H1 (cell line): ENCODE results near the gene SNAPC3.

Experiments used
- BRCA1 ChIP-seq: IDR thresholded peaks from 2 replicates; pipeline ENCODE4 v1.6.1; 2012; ENCODE audit warnings: low read depth, low read length, improper control_type of control experiment
- CTCF ChIP-seq, 3 experiments: IDR thresholded peaks; 1 replicate in 2 of 3; 2 replicates in 1 of 3; pipeline versions ENCODE4 v1.5.1 to v1.6.1; 2011; ENCODE audit warnings: low read length in 3 of 3, mild to moderate bottlenecking in 3 of 3, inconsistent platforms in 2 of 3, low read depth in 1 of 3, moderate library complexity in 1 of 3; ENCODE audit not compliant: insufficient read depth in 1 of 3; ENCODE audit errors: control extremely low read depth in 1 of 3
- EGR1 ChIP-seq: IDR thresholded peaks from 2 replicates; pipeline ENCODE4 v1.6.1; 2011; ENCODE audit warnings: low read depth, low read length, borderline replicate concordance
- GABPA ChIP-seq: IDR thresholded peaks from 2 replicates; pipeline ENCODE4 v1.6.1; 2011; ENCODE audit warnings: mild to moderate bottlenecking, low read length, moderate library complexity, borderline replicate concordance; ENCODE audit not compliant: insufficient read depth
- POLR2A ChIP-seq, 2 experiments: IDR thresholded peaks; 1 replicate in 1 of 2; 2 replicates in 1 of 2; pipeline ENCODE4 v1.6.1; 2011; ENCODE audit warnings: low read depth in 2 of 2, low read length in 2 of 2, mild to moderate bottlenecking in 2 of 2; ENCODE audit errors: control extremely low read depth in 1 of 2
- ZNF274 ChIP-seq: IDR thresholded peaks from 2 replicates; pipeline ENCODE4 v1.7.0; 2012; ENCODE audit warnings: low read length, borderline replicate concordance; ENCODE audit errors: extremely low read depth

DNA sequence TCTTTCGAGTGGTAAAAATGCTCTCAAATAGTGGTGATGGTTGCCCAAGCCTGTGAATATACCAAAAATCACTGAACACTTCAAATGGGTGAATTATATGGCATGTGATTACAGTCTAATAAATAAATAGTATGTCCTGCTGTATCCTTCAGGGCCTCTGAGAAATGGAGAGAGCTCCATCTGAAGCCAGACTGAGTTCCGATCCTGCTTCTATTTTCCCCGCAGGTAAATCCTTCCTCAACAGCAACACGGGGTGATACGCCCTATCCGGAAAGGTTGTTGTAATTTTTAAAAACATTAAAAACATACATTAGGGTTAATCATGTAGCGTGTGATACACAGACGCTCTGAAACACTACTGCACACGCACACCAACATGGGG lies 695 bp upstream of the SNAPC3 start:
- TF ChIP-seq BRCA1 (no peak), EGR1 (no peak), GABPA (no peak), CTCF (IDR thresholded peaks at IDR 0.05; ENCODE audit: control extremely low read depth in 1 of 3, insufficient read depth in 1 of 3, low read depth in 1 of 3, low read length in 3 of 3) (no peak), POLR2A (IDR thresholded peaks at IDR 0.05; ENCODE audit: control extremely low read depth in 1 of 2, low read depth in 2 of 2, low read length in 2 of 2) (no peak), ZNF274 (no peak)
